ENCODE measurements around the gene SPOUT1.
"Not testable (repeated sequence)": the region's sequence is repeated elsewhere in the genome, so short reads cannot be mapped to it uniquely, and the experiment has no call there.

SPOUT1 gene

GRCh38 chr9:128786681-128787601 is 42.7 kb downstream of the SPOUT1 start, which contains the start of gene TBC1D13:
TSS of gene TBC1D13 (plus strand) at chr9:128787253. CDS start at chr9:128787354, 101 bp downstream.
- peak; percentile 97 for DNase-seq (ENCODE audit: low spot score)
- TF ChIP-seq, protein P1, sequence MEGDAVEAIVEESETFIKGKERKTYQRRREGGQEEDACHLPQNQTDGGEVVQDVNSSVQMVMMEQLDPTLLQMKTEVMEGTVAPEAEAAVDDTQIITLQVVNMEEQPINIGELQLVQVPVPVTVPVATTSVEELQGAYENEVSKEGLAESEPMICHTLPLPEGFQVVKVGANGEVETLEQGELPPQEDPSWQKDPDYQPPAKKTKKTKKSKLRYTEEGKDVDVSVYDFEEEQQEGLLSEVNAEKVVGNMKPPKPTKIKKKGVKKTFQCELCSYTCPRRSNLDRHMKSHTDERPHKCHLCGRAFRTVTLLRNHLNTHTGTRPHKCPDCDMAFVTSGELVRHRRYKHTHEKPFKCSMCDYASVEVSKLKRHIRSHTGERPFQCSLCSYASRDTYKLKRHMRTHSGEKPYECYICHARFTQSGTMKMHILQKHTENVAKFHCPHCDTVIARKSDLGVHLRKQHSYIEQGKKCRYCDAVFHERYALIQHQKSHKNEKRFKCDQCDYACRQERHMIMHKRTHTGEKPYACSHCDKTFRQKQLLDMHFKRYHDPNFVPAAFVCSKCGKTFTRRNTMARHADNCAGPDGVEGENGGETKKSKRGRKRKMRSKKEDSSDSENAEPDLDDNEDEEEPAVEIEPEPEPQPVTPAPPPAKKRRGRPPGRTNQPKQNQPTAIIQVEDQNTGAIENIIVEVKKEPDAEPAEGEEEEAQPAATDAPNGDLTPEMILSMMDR (IDR thresholded peaks at IDR 0.05; ENCODE audit: extremely low read depth, insufficient read depth, missing control alignments) = no peak
- in situ Hi-C loops (cut with MboI; ENCODE audit: low pct_unique_long_range_greater_than_20kb, low sequenced_read_pairs, unreplicated experiment) = no loop called here

DNA sequence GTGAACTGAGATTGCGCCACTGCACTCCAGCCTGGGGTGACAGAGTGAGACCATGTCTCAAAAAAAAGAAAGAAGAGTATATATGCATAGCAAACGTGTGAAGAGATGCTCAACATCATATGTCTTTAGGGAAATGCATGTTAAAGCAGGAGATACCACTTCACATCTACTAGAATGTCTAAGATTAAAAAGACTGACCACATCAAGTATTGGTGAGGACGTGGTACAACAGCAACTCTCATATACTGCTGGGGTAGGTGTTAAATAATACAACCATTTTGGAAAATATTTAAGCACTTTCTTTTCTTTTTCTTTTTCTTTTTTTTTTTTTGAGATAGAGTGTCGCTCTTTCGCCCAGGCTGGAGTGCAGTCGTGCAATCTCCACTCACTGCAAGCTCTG is 44.2 kb downstream of the SPOUT1 start:
- TF ChIP-seq, protein P1 (IDR thresholded peaks at IDR 0.05; ENCODE audit: extremely low read depth, insufficient read depth, missing control alignments) = no peak
- in situ Hi-C loops (cut with MboI; ENCODE audit: low pct_unique_long_range_greater_than_20kb, low sequenced_read_pairs, unreplicated experiment) = no loop called here

DNA sequence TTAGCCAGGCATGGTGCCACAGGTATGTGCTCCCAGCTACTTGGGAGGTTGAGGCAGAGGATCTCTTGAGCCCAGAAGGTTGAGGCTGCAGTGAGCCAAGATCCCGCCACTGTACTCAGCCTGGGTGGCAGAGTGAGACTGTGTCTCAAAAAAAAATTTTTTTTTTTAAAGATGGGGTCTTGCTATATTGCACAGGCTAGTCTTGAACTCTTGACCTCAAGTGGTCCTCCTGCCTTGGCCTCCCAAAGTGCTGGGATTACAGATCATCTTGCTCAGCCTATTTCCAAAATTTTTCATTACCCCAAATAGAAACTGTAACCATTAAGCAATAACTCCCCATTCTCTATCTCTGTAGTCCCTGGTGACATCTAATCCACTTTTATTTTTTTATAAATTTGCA is 46.9 kb downstream of the SPOUT1 start:
- in situ Hi-C loops (cut with MboI; ENCODE audit: low pct_unique_long_range_greater_than_20kb, low sequenced_read_pairs, unreplicated experiment) = no loop called here
- DNase-seq (ENCODE audit: low spot score) = no peak
- TF ChIP-seq, protein P1 (IDR thresholded peaks at IDR 0.05; ENCODE audit: extremely low read depth, insufficient read depth, missing control alignments) = no peak

More for the DNA sequence above, 44.2 kb downstream of the SPOUT1 start:
- no peak for DNase-seq (ENCODE audit: low spot score)

GRCh38 chr9:128781187-128782070 is 48.2 kb downstream of the SPOUT1 start:
- no peak for DNase-seq (ENCODE audit: low spot score)
- TF ChIP-seq, protein P1 (IDR thresholded peaks at IDR 0.05; ENCODE audit: extremely low read depth, insufficient read depth, missing control alignments) = no peak
- in situ Hi-C loops (cut with MboI; ENCODE audit: low pct_unique_long_range_greater_than_20kb, low sequenced_read_pairs, unreplicated experiment) = no loop called here

- DNase-seq (ENCODE audit: low spot score); in situ Hi-C loops (cut with MboI; ENCODE audit: low pct_unique_long_range_greater_than_20kb, low sequenced_read_pairs, unreplicated experiment): not testable (repeated sequence)
Observed at GRCh38 chr9:128780093-128780492, 49.5 kb downstream of the SPOUT1 start.

GRCh38 chr9:128774804-128775203 is 54.8 kb downstream of the SPOUT1 start:
- in situ Hi-C loops (cut with MboI; ENCODE audit: low pct_unique_long_range_greater_than_20kb, low sequenced_read_pairs, unreplicated experiment) = no loop called here
- no peak for DNase-seq (ENCODE audit: low spot score)
- TF ChIP-seq, protein P1 (IDR thresholded peaks at IDR 0.05; ENCODE audit: extremely low read depth, insufficient read depth, missing control alignments) = no peak
